Omental fat pad (tissue), 4 donors: Measurements from ENCODE around the gene CYS1. TPM values are rescaled to one million over a fixed set of nuclear protein-coding genes. Genes with fewer than 3 reads are reported as not detected.

ENCODE experiments used
- ATAC-seq: fragments of 150-250 bp; one replicate; pipeline ENCODE4 v1.9.1; 2016; ENCODE audit warnings: mild to moderate bottlenecking, moderate library complexity; ENCODE audit not compliant: low FRiP score
- DNase-seq: peaks from one replicate; pipeline ENCODE4 v3.0.0-alpha.2; 2019; ENCODE audit warnings: low spot score
- CTCF ChIP-seq, 3 donors: fragments of 450-650 bp; IDR thresholded peaks; one replicate each; pipeline ENCODE4 v1.5.1; 2016 to 2017; ENCODE audit warnings: antibody characterized with exemption in 3 of 3, mild to moderate bottlenecking in 3 of 3, moderate library complexity in 2 of 3
- total RNA-seq, 4 donors: library from RNA; depleted of rRNA; stranded (reverse); fragments of >200 nt; gene quantifications; one replicate each; pipeline ENCODE4 v1.1.0, GENCODE V29; 2016

Gene CYS1
- total RNA-seq, 4 donors from 2014 or later, result 0.63 to 2.7 (median 1.2) TPM

GRCh38 chr2:10123281-10123680, 43.1 kb upstream of the CYS1 start:
- ATAC-seq, result no peak
- no peak for DNase-seq
- TF ChIP-seq CTCF (IDR thresholded peaks at IDR 0.05), result no peak

GRCh38 chr2:10122500-10123280, 42.5 kb upstream of the CYS1 start, which contains the start of gene RRM2:
RRM2 (plus strand) TSS chr2:10122739; CDS start chr2:10122799, 60 bp downstream.
- DNase-seq, result peak; percentile 79
- no peak for TF ChIP-seq CTCF (IDR thresholded peaks at IDR 0.05)
- peak; percentile 75 for ATAC-seq

- no peak for ATAC-seq
These were observed 40.8 kb upstream of the CYS1 start for GRCh38 chr2:10120877-10121574.

GRCh38 chr2:10120158-10120876, 40.1 kb upstream of the CYS1 start:
- peak; percentile 75 for ATAC-seq

More at GRCh38 chr2:10120877-10121574, 40.8 kb upstream of the CYS1 start:
- DNase-seq, result no peak
- no peak for TF ChIP-seq CTCF (IDR thresholded peaks at IDR 0.05)

GRCh38 chr2:10119601-10120157, 39.5 kb upstream of the CYS1 start:
- ATAC-seq, result no peak
- no peak for DNase-seq
- no peak for TF ChIP-seq CTCF (IDR thresholded peaks at IDR 0.05)

More at GRCh38 chr2:10120158-10120876, 40.1 kb upstream of the CYS1 start:
- peak; percentile 90 for DNase-seq
- no peak for TF ChIP-seq CTCF (IDR thresholded peaks at IDR 0.05)

- no peak for DNase-seq
- no peak for TF ChIP-seq CTCF (IDR thresholded peaks at IDR 0.05)
- no peak for ATAC-seq
These were observed 38.8 kb upstream of the CYS1 start for GRCh38 chr2:10119027-10119325.
